Cortex of kidney (tissue), 1 donor: ENCODE data around the gene LRRC42.

ENCODE experiments used
- DNase-seq: peaks from one replicate; lab custom pipeline; 2025; lab: John Stamatoyannopoulos, UW

The LRRC42 gene

GRCh38 chr1:54004481-54005049 lies 58.4 kb downstream of the LRRC42 start:
- no peak for DNase-seq

- DNase-seq, result no peak
These were observed 60.4 kb downstream of the LRRC42 start for GRCh38 chr1:54006508-54006907.

- DNase-seq, result no peak
These were observed 61.5 kb downstream of the LRRC42 start for GRCh38 chr1:54007613-54008012.

- DNase-seq, result no peak
These were observed 62.7 kb downstream of the LRRC42 start for GRCh38 chr1:54008876-54009275.

GRCh38 chr1:54009406-54009805 lies 63.3 kb downstream of the LRRC42 start:
- no peak for DNase-seq

GRCh38 chr1:54010415-54011117 lies 64.4 kb downstream of the LRRC42 start:
- no peak for DNase-seq

GRCh38 chr1:54011316-54012007 lies 65.3 kb downstream of the LRRC42 start:
- no peak for DNase-seq

GRCh38 chr1:54012008-54012325 lies 65.8 kb downstream of the LRRC42 start:
- no peak for DNase-seq

- DNase-seq, result no peak
These were observed 66.7 kb downstream of the LRRC42 start for GRCh38 chr1:54012863-54013262.

- DNase-seq, result no peak
These were observed 67.4 kb downstream of the LRRC42 start for GRCh38 chr1:54013393-54014008.

GRCh38 chr1:54014009-54014629 lies 68.0 kb downstream of the LRRC42 start:
- DNase-seq, result no peak

- no peak for DNase-seq
These were observed 70.5 kb downstream of the LRRC42 start for GRCh38 chr1:54016343-54017282.
